HFF-Myc (cell line): Measurements from ENCODE around the gene NGRN.
"Not testable (repeated sequence)": the region's sequence is repeated elsewhere in the genome, so short reads cannot be mapped to it uniquely, and the experiment has no call there.

Experiments
- DNase-seq: peaks from one replicate; pipeline ENCODE4 v3.0.0-alpha.2; 2011; ENCODE audit warnings: low read depth; ENCODE audit errors: extremely low read depth
- H3K4me3 ChIP-seq: replicated peaks from 2 replicates; pipeline ENCODE4 v1.5.1; 2011; ENCODE audit warnings: low read depth, mild to moderate bottlenecking, control low read depth, low read length
- TF ChIP-seq, protein P1 (sequence below): IDR thresholded peaks from 2 replicates; pipeline ENCODE4 v1.5.1; 2012; ENCODE audit warnings: mild to moderate bottlenecking, low read depth, low read length, control low read depth; ENCODE audit errors: missing control alignments

NGRN gene

DNA sequence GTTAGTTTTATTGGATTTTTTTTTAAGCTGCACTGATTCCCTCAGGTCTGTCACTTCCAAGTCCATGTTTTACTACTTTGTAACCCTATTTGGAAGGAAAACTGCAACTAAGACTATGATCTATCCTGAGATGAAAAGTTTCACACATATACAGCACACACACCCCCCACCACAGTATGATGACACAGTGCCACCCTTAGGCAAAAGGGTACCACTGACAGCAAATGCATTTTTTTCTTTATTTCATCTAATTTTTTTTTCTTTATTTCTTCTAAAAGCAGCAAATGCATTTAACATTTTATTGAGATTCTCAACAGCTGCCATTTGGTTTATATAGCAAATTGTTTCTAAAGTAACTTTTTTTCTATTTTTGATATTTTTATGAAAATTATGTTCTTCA lies 21.2 kb downstream of the NGRN start:
- TF ChIP-seq, protein P1, sequence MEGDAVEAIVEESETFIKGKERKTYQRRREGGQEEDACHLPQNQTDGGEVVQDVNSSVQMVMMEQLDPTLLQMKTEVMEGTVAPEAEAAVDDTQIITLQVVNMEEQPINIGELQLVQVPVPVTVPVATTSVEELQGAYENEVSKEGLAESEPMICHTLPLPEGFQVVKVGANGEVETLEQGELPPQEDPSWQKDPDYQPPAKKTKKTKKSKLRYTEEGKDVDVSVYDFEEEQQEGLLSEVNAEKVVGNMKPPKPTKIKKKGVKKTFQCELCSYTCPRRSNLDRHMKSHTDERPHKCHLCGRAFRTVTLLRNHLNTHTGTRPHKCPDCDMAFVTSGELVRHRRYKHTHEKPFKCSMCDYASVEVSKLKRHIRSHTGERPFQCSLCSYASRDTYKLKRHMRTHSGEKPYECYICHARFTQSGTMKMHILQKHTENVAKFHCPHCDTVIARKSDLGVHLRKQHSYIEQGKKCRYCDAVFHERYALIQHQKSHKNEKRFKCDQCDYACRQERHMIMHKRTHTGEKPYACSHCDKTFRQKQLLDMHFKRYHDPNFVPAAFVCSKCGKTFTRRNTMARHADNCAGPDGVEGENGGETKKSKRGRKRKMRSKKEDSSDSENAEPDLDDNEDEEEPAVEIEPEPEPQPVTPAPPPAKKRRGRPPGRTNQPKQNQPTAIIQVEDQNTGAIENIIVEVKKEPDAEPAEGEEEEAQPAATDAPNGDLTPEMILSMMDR: peak; percentile 38
- no peak for DNase-seq
- no peak overlapping the region for H3K4me3 ChIP-seq

DNA sequence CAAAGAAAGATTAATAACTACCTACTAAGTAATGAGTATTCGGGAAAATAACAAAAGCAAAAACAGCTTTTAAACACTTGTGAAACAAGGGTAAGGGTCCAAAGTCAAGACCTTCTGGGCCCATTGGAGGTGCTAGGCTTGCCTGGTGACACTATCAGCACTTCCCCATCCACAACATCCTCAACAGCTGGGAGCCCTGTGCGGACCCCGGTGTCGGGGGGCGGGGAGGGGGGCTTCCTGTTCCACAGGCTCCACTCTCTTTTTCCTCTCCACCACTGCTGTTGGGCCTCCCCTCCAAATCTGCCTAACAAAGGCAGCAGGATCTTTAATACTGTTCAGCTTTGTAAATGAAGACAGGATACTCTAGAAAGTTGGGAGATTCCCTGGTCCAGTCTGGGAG lies 21.6 kb downstream of the NGRN start:
- no peak for DNase-seq
- TF ChIP-seq, protein P1: no peak

DNA sequence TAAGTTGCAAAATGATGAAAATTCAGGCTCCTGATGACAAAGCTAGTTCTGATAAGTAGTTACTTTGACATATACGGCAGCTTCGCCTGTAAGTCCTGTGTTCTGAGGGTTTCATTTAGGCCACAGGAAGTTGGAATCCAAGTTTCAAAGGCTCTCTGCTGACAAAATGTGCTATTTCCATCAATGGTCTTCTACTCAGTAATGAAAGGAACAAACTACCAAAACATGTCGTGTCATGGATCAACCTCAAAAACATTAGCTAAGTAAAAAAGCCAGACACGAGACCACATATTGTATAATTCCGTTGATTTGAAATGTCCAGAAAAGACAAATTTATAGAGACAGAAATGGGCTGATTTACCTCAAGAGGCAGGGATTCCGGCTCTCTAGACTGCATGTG lies 22.5 kb downstream of the NGRN start:
- TF ChIP-seq, protein P1: no peak
- H3K4me3 ChIP-seq: no peak overlapping the region
- no peak for DNase-seq

More for the DNA sequence above, 21.6 kb downstream of the NGRN start:
- H3K4me3 ChIP-seq: no peak overlapping the region

DNA sequence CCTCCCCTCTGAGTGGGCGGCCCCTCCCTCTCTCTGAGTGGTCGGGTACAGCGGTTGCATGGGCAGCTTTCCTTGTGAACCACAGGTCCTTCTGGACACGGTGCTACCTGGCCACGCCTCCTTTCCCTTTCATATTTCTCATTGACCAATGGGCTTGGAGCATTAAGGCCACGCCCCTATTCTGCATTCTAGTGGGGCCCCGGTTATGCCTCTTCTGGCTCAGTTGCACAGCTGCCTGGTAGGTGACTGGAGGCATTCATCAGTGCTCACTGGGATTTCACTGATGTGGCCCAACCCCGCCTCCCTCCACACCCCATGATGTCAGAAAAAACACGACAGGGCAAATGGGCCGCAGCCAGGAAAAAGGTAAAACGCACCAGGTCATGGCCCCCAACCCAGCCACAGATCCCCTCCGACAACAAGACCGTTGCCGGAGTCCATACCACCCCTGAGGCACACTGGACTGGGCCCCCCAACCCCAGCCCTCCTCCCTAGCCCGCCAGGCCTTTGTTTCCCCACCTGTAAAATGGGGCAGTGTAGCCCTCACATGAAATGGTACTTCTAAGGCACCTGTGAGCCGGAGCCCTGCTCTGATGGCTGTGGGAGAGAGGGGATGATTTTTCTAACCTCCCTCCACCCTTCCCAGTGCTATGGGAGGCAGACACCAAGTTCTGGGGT lies 26.3 kb downstream of the NGRN start:
- no peak overlapping the region for H3K4me3 ChIP-seq
- TF ChIP-seq, protein P1: no peak
- DNase-seq: no peak

DNA sequence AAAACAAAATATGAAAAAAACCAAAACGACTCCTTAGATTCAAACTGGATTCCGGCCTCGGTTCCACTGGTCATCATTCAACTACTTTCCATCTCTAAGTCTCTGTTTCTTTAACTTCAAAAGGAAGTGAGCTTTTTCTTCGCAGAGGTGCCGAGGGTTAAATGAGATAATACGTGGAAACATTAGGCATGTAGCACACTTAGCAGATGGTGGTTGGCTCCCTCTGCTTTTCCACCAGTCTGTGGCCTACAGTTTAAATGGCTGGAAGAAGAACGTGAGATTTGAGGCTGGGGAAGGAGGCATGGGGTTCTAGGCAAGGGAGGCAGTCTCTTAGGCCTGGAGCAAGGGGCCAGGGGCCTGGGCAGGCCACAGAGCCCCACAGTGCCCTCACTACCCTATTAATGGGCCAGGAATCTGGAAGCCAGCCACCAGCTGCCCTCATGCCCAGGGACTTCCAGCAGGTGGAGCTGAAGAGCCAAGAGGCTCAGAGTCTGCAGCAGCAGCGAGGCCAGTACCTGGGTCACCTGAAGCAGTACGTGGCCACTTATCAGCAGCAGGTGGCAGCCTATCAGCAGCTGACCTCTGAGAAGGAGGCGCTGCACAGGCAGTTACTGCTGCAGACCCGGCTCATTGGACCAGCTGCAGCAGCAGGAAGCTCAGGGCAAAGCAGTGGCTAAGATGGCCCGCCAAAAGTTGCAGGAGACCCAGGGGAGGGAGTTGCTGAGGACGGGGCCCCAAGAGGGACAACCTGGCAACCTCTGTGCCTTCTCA lies 27.8 kb downstream of the NGRN start:
- H3K4me3 ChIP-seq, DNase-seq: not testable (repeated sequence)
- TF ChIP-seq, protein P1: peak; percentile 84

DNA sequence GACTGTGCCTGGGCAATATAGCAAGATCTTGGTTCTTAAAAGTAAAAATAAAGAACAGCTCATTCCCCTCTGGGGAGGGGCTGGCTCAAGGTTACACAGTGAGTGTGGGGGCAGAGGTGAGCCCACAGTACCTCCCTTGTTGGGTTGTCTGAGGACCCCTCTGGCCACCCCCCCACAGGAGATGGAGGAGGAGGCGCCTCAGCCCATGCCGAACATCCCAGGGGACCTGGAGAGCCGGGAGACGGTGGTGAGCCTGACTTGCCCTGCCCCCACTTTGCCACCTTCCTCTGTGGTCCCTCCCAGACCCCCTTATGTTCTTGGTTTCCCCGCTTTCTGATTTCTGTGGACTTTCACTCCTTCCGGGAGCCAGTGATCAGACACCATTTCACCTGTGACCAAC lies 28.7 kb downstream of the NGRN start:
- TF ChIP-seq, protein P1: no peak
- no peak overlapping the region for H3K4me3 ChIP-seq
- no peak for DNase-seq
